Measurements from ENCODE around the gene TSPAN19. TPM values are rescaled to one million over a fixed set of nuclear protein-coding genes. Genes with fewer than 3 reads are reported as not detected.

TSPAN19 gene
- total RNA-seq, 1 experiment from 2014 or later, result not detected

GRCh38 chr12:85043829-85044228, 7.8 kb upstream of the TSPAN19 start:
- no peak overlapping the region for H3K4me3 Mint-ChIP-seq
- Histone ChIP-seq H3K56ac (ENCODE audit: insufficient read length, low read depth, low read length) (no peak overlapping the region), H2BK120ac (ENCODE audit: low read depth, low read length, poor library complexity, severe bottlenecking) (no peak overlapping the region), H3K4me1 (ENCODE audit: insufficient read depth, low read length) (no peaks in the 10 kb centered on the region), H3K23me2 (ENCODE audit: insufficient read length, low read depth, low read length, poor library complexity, severe bottlenecking) (no peaks in the 10 kb centered on the region), H3K79me1 (ENCODE audit: insufficient read depth, low read depth, low read length, poor library complexity, severe bottlenecking) (no peaks in the 10 kb centered on the region), H4K5ac (ENCODE audit: insufficient read length, low read depth, low read length) (no peak overlapping the region), H3K23ac (ENCODE audit: insufficient read length, low read depth, low read length) (no peak overlapping the region), H3K4me2 (ENCODE audit: insufficient read depth, insufficient read length, low read length) (no peak overlapping the region), H2BK20ac (ENCODE audit: low read depth, low read length, poor library complexity, severe bottlenecking) (no peak overlapping the region), H4K8ac (replicated peaks; ENCODE audit: insufficient read length, low read depth, low read length) (no peak overlapping the region), H3K4ac (ENCODE audit: low read depth, low read length) (no peak overlapping the region), H3K27me3 (ENCODE audit: insufficient read depth, low read length) (no peaks in the 10 kb centered on the region), H2AFZ (ENCODE audit: low read length) (no peak overlapping the region), H4K20me1 (ENCODE audit: control insufficient read depth, insufficient read depth, insufficient read length) (no peaks in the 10 kb centered on the region), H3K14ac (ENCODE audit: insufficient read depth, low read length) (no peak overlapping the region), H3T11ph (ENCODE audit: low read length) (no peak overlapping the region), H2AK5ac (ENCODE audit: insufficient read length, low read length) (no peak overlapping the region), H2BK15ac (ENCODE audit: low read depth, low read length) (no peak overlapping the region), H3K18ac (ENCODE audit: insufficient read length, low read depth, low read length) (no peak overlapping the region), H2BK5ac (ENCODE audit: insufficient read length, low read length) (no peak overlapping the region), H4K91ac (ENCODE audit: insufficient read length, low read depth, low read length) (no peak overlapping the region), H3K27ac (ENCODE audit: insufficient read length, low read depth, low read length) (no peak overlapping the region), H3K79me2 (ENCODE audit: insufficient read depth, low read length) (no peaks in the 10 kb centered on the region), H3K9ac (ENCODE audit: extremely low read depth, insufficient read length, low read length) (no peak overlapping the region), H3K9me3 (ENCODE audit: control insufficient read depth, low read depth, low read length) (no peaks in the 10 kb centered on the region), H2BK12ac (ENCODE audit: insufficient read length, low read depth, low read length) (no peak overlapping the region)
- DNase-seq, result no peak
- H3K27ac Mint-ChIP-seq, result no peak overlapping the region
- H3K36me3 Mint-ChIP-seq (ENCODE audit: insufficient read depth in 1 of 3, low read depth in 3 of 3), result no peaks in the 10 kb centered on the region
- no peaks in the 10 kb centered on the region for H3K27me3 Mint-ChIP-seq (ENCODE audit: low read depth)
- no peaks in the 10 kb centered on the region for H3K9me3 Mint-ChIP-seq
- H3K4me1 Mint-ChIP-seq, result no peaks in the 10 kb centered on the region
- no peak for TF ChIP-seq CTCF (conservative IDR thresholded peaks at IDR 0.05)
